ENCODE measurements around the gene CGNL1.

Gene CGNL1

GRCh38 chr15:57445872-57446271 lies 69.6 kb downstream of the CGNL1 start:
- H3K9ac ChIP-seq (ENCODE audit: low read length), result no peak overlapping the region
- TF ChIP-seq EZH2 (IDR thresholded peaks at IDR 0.05; ENCODE audit: borderline replicate concordance, low read length) (no peak), CTCF (IDR thresholded peaks at IDR 0.05; ENCODE audit: low read length) (no peak)
- H3K9me2 ChIP-seq (ENCODE audit: low read depth, low read length), result no peaks in the 10 kb centered on the region
- no peaks in the 10 kb centered on the region for H3K4me1 ChIP-seq (ENCODE audit: insufficient read depth, low read length, severe bottlenecking)
- no peaks in the 10 kb centered on the region; the same call in 1 of the 2 replicates for H3K27me3 ChIP-seq (ENCODE audit: insufficient read depth, low read length)
- H3K36me3 ChIP-seq (ENCODE audit: insufficient read depth, low read length), result no peaks in the 10 kb centered on the region
- H4K20me1 ChIP-seq (ENCODE audit: insufficient read depth, low read length), result no peaks in the 10 kb centered on the region
- H3K27ac ChIP-seq (ENCODE audit: low read depth, low read length, poor library complexity, severe bottlenecking), result no peak overlapping the region
- no peaks in the 10 kb centered on the region for H3F3A ChIP-seq (ENCODE audit: insufficient read depth, low read length)
- H3K4me3 ChIP-seq (ENCODE audit: low read depth, low read length, poor library complexity, severe bottlenecking), result no peak overlapping the region
- no peaks in the 10 kb centered on the region for H3K79me2 ChIP-seq (ENCODE audit: insufficient read depth, low read length)
- H3K4me2 ChIP-seq (ENCODE audit: low read length), result no peak overlapping the region
- no peaks in the 10 kb centered on the region for H3K9me3 ChIP-seq (ENCODE audit: low read length)
- no peak overlapping the region for H2AFZ ChIP-seq (ENCODE audit: low read length)

- Histone ChIP-seq H3K4me1 (ENCODE audit: insufficient read depth, low read length, severe bottlenecking) (no peaks in the 10 kb centered on the region), H3K27ac (ENCODE audit: low read depth, low read length, poor library complexity, severe bottlenecking) (no peak overlapping the region)
These were observed 70.1 kb downstream of the CGNL1 start for GRCh38 chr15:57446393-57446792.

GRCh38 chr15:57451555-57451954 lies 75.2 kb downstream of the CGNL1 start:
- no peak overlapping the region for H3K4me3 ChIP-seq (ENCODE audit: low read depth, low read length, poor library complexity, severe bottlenecking)
- no peaks in the 10 kb centered on the region for H3K4me1 ChIP-seq (ENCODE audit: insufficient read depth, low read length, severe bottlenecking)
- no peaks in the 10 kb centered on the region for H3F3A ChIP-seq (ENCODE audit: insufficient read depth, low read length)
- TF ChIP-seq CTCF (IDR thresholded peaks at IDR 0.05; ENCODE audit: low read length) (no peak), EZH2 (IDR thresholded peaks at IDR 0.05; ENCODE audit: borderline replicate concordance, low read length) (no peak)
- no peaks in the 10 kb centered on the region for H3K36me3 ChIP-seq (ENCODE audit: insufficient read depth, low read length)
- H3K27ac ChIP-seq (ENCODE audit: low read depth, low read length, poor library complexity, severe bottlenecking), result no peak overlapping the region
- no peaks in the 10 kb centered on the region; the same call in 1 of the 2 replicates for H3K27me3 ChIP-seq (ENCODE audit: insufficient read depth, low read length)
- no peaks in the 10 kb centered on the region for H3K79me2 ChIP-seq (ENCODE audit: insufficient read depth, low read length)
- no peak overlapping the region for H3K9ac ChIP-seq (ENCODE audit: low read length)
- H3K4me2 ChIP-seq (ENCODE audit: low read length), result no peak overlapping the region
- no peaks in the 10 kb centered on the region for H4K20me1 ChIP-seq (ENCODE audit: insufficient read depth, low read length)
- no peak overlapping the region for H2AFZ ChIP-seq (ENCODE audit: low read length)
- no peaks in the 10 kb centered on the region for H3K9me2 ChIP-seq (ENCODE audit: low read depth, low read length)
- no peaks in the 10 kb centered on the region for H3K9me3 ChIP-seq (ENCODE audit: low read length)

More at GRCh38 chr15:57446393-57446792, 70.1 kb downstream of the CGNL1 start:
- Histone ChIP-seq H3K4me3 (ENCODE audit: low read depth, low read length, poor library complexity, severe bottlenecking) (no peak overlapping the region), H3K36me3 (ENCODE audit: insufficient read depth, low read length) (no peaks in the 10 kb centered on the region), H3K4me2 (ENCODE audit: low read length) (no peak overlapping the region), H3K9me2 (ENCODE audit: low read depth, low read length) (no peaks in the 10 kb centered on the region), H3K27me3 (ENCODE audit: insufficient read depth, low read length) (no peaks in the 10 kb centered on the region; the same call in 1 of the 2 replicates), H4K20me1 (ENCODE audit: insufficient read depth, low read length) (no peaks in the 10 kb centered on the region), H3K9ac (ENCODE audit: low read length) (no peak overlapping the region), H2AFZ (ENCODE audit: low read length) (no peak overlapping the region), H3K79me2 (ENCODE audit: insufficient read depth, low read length) (no peaks in the 10 kb centered on the region), H3F3A (ENCODE audit: insufficient read depth, low read length) (no peaks in the 10 kb centered on the region), H3K9me3 (ENCODE audit: low read length) (no peaks in the 10 kb centered on the region)
- TF ChIP-seq EZH2 (IDR thresholded peaks at IDR 0.05; ENCODE audit: borderline replicate concordance, low read length) (no peak), CTCF (IDR thresholded peaks at IDR 0.05; ENCODE audit: low read length) (no peak)
